GM12892 (cell line): ENCODE measurements around the gene SLCO3A1.

ENCODE experiments used
- POLR2A ChIP-seq: IDR thresholded peaks from 2 replicates; pipeline ENCODE4 v1.6.1; 2011; ENCODE audit warnings: low read depth, low read length, control low read depth
- TAF1 ChIP-seq: IDR thresholded peaks from 2 replicates; pipeline ENCODE4 v1.6.1; 2011; ENCODE audit warnings: low read depth, mild to moderate bottlenecking, control low read depth, low read length, borderline replicate concordance

DNA sequence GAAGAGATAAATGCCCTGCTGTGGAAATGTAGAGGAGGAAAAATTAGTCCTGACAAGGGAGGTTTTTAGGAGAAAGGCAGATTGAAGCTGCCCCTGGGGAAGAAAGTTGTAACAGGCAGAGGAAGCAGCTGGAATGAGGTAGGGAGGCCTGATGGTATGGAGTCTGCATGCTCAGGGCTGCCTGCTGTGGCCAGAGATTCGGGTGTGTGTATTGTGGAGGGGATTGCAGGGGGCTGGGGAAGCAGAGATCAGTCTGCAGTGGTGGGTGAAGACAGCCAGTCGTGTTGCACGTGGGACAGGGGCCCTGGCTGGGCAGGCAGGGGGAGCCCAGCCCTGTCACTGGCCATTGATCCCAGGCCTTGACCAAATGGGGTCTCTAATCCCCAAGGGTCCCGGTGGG is 96.5 kb downstream of the SLCO3A1 start:
- TF ChIP-seq TAF1 (no peak), POLR2A (no peak)
